ENCODE results near the gene GPC5. TPM values are rescaled to one million over a fixed set of nuclear protein-coding genes. Genes with fewer than 3 reads are reported as not detected.

Gene GPC5
- total RNA-seq, 1 experiment from 2014 or later, result 0.15 TPM

DNA sequence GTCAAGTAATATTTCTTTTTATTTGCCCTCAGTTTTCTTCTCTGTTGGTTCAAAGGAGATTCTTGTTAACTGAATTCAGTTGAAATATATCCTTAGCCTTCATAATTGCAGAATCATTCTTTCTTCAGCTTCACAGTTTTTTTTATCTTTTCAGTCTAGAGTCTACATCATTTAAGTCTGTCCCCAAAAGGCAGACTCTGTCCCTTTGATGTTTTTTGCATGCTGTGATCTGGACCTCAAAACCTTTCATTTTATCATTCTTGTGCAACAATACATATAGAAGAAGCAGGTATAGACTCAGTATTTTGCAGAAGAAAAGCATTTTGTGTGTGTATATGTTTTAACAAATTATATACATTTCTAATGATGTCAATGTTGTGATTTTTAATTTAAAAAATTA is 1093.4 kb downstream of the GPC5 start:
- H3K27ac Mint-ChIP-seq, result no peak overlapping the region
- H3K4me3 Mint-ChIP-seq, result no peak overlapping the region
- Histone ChIP-seq H3K9ac (ENCODE audit: extremely low read depth, insufficient read length, low read length) (no peak overlapping the region), H3K56ac (ENCODE audit: insufficient read length, low read depth, low read length) (no peak overlapping the region), H2AFZ (ENCODE audit: low read length) (no peak overlapping the region), H2BK20ac (ENCODE audit: low read depth, low read length, poor library complexity, severe bottlenecking) (no peak overlapping the region), H3K79me1 (ENCODE audit: insufficient read depth, low read depth, low read length, poor library complexity, severe bottlenecking) (no peaks in the 10 kb centered on the region), H3K4me2 (ENCODE audit: insufficient read depth, insufficient read length, low read length) (no peak overlapping the region), H2BK12ac (ENCODE audit: insufficient read length, low read depth, low read length) (no peak overlapping the region), H2BK15ac (ENCODE audit: low read depth, low read length) (no peak overlapping the region), H3K23ac (ENCODE audit: insufficient read length, low read depth, low read length) (no peak overlapping the region), H3T11ph (ENCODE audit: low read length) (no peak overlapping the region), H3K14ac (ENCODE audit: insufficient read depth, low read length) (no peak overlapping the region), H4K91ac (ENCODE audit: insufficient read length, low read depth, low read length) (no peak overlapping the region), H3K9me3 (ENCODE audit: control insufficient read depth, low read depth, low read length) (no peaks in the 10 kb centered on the region), H3K23me2 (ENCODE audit: insufficient read length, low read depth, low read length, poor library complexity, severe bottlenecking) (no peaks in the 10 kb centered on the region), H3K4me1 (ENCODE audit: insufficient read depth, low read length) (peaks cover 4% of the 10 kb centered on the region; the same call in 1 of the 2 replicates), H3K27ac (ENCODE audit: insufficient read length, low read depth, low read length) (no peak overlapping the region), H4K20me1 (ENCODE audit: control insufficient read depth, insufficient read depth, insufficient read length) (no peaks in the 10 kb centered on the region), H3K18ac (ENCODE audit: insufficient read length, low read depth, low read length) (no peak overlapping the region), H2BK5ac (ENCODE audit: insufficient read length, low read length) (no peak overlapping the region), H2AK5ac (ENCODE audit: insufficient read length, low read length) (no peak overlapping the region), H3K27me3 (ENCODE audit: insufficient read depth, low read length) (no peaks in the 10 kb centered on the region), H4K5ac (ENCODE audit: insufficient read length, low read depth, low read length) (no peak overlapping the region), H2BK120ac (ENCODE audit: low read depth, low read length, poor library complexity, severe bottlenecking) (no peak overlapping the region), H4K8ac (replicated peaks; ENCODE audit: insufficient read length, low read depth, low read length) (no peak overlapping the region), H3K79me2 (ENCODE audit: insufficient read depth, low read length) (no peaks in the 10 kb centered on the region), H3K4ac (ENCODE audit: low read depth, low read length) (no peak overlapping the region)
- no peaks in the 10 kb centered on the region for H3K9me3 Mint-ChIP-seq
- H3K4me1 Mint-ChIP-seq, result peaks cover 5 to 6% of the 10 kb centered on the region in 2 experiments; a peak in 3 of 4 replicates
- TF ChIP-seq, protein P1, sequence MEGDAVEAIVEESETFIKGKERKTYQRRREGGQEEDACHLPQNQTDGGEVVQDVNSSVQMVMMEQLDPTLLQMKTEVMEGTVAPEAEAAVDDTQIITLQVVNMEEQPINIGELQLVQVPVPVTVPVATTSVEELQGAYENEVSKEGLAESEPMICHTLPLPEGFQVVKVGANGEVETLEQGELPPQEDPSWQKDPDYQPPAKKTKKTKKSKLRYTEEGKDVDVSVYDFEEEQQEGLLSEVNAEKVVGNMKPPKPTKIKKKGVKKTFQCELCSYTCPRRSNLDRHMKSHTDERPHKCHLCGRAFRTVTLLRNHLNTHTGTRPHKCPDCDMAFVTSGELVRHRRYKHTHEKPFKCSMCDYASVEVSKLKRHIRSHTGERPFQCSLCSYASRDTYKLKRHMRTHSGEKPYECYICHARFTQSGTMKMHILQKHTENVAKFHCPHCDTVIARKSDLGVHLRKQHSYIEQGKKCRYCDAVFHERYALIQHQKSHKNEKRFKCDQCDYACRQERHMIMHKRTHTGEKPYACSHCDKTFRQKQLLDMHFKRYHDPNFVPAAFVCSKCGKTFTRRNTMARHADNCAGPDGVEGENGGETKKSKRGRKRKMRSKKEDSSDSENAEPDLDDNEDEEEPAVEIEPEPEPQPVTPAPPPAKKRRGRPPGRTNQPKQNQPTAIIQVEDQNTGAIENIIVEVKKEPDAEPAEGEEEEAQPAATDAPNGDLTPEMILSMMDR (conservative IDR thresholded peaks at IDR 0.05), result no peak
- DNase-seq, result no peak
- no peaks in the 10 kb centered on the region for H3K36me3 Mint-ChIP-seq (ENCODE audit: insufficient read depth in 1 of 3, low read depth in 3 of 3)
- H3K27me3 Mint-ChIP-seq (ENCODE audit: low read depth), result no peaks in the 10 kb centered on the region

Data from H9 (cell line).